GM10248 (cell line): ENCODE results near the gene HPCA.

Experiments used
- CTCF ChIA-PET: fragments of 300-600 bp; sonication (Branson Sonifier 250); formaldehyde crosslinking; extraction: SDS; loops from one replicate; lab custom pipeline; 2021; ENCODE audit warnings: antibody characterized with exemption; lab: Yijun Ruan, JAX
- POLR2A ChIA-PET: fragments of 350-650 bp; sonication (Branson Sonifier 250); formaldehyde crosslinking; extraction: SDS; loops from one replicate; lab custom pipeline; 2020; ENCODE audit warnings: antibody characterized with exemption; lab: Yijun Ruan, JAX
- DNase-seq: peaks from one replicate; pipeline ENCODE4 v3.0.0; 2012; ENCODE audit errors: extremely low spot score
- CTCF ChIP-seq: IDR thresholded peaks from 2 replicates; pipeline ENCODE4 v1.5.1; 2012; ENCODE audit warnings: mild to moderate bottlenecking, low read depth; ENCODE audit errors: extremely low read depth, missing control alignments, control extremely low read depth

Gene HPCA

DNA sequence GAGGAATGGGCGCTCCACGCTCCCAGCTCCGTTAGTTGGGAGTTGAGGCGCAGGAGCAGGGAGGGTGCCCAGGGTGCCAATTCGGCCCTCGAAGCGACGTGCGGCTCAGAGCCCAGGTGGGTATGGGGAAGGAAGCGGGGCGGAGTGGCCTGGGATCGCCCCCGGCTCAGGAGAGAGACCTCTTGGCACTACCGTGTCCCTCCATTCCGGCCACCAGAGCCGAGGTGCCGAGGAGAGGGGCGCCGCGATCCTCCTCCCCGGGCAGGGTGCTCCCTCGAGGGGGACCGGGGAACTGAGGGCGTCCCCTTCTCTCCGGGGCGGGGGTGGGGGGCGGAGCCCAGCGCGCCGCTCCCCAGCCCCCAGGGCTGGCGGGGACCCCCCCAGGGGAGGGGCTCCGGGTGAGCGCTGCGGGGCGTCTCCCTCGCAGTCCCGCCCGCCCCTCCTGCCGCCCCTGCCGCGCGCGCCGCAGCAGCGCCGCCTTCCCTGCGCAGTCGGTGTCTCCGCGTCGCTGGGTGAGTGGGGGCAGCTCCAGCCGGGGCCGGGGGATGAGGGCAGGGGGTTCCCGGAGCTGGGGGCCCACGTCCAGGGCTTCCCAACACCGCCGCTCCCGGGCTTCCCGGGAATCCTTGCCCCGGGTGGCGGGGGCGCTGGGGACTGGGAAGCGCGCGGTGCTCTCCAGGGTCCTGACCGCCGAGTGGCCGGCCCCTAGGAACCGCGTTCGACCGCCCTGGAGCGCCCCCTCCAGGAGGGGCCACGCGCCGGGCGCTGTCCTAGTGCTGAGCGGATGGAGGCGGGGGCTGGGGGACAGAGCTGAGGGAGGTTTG lies at the start of gene HPCA:
Gene HPCA, plus strand, starts transcription at position 488 of the 824 bp plus-strand sequence. CDS start 2,408 bp downstream, outside the sequence.
- TF ChIP-seq CTCF = peak; percentile 59
- POLR2A ChIA-PET = no interaction called here

GRCh38 chr1:32848354-32849063 lies 37.8 kb upstream of the HPCA start:
- peak; percentile 29 for DNase-seq
- POLR2A ChIA-PET = no interaction called here
- CTCF ChIA-PET = interaction anchor here (1.9 kb wide), 1 partner anchor 27 kb away, joined by 4 read pairs; no protein-coding TSS in a partner anchor
- no peak for TF ChIP-seq CTCF

More for the DNA sequence above, at the start of gene HPCA:
- CTCF ChIA-PET = interaction anchor here (0.9 to 3.7 kb wide), 6 partner anchors 10 to 144 kb away, joined by 3 to 28 read pairs (median 4); no protein-coding TSS in a partner anchor
- DNase-seq = peak; percentile 70

GRCh38 chr1:32855861-32856617 lies 30.3 kb upstream of the HPCA start:
- ChIA-PET CTCF (interaction anchor here (0.6 to 1.0 kb wide), 2 partner anchors 11 to 100 kb away, joined by 3 read pairs; no protein-coding TSS in a partner anchor), POLR2A (no interaction called here)
- no peak for DNase-seq
- no peak for TF ChIP-seq CTCF

DNA sequence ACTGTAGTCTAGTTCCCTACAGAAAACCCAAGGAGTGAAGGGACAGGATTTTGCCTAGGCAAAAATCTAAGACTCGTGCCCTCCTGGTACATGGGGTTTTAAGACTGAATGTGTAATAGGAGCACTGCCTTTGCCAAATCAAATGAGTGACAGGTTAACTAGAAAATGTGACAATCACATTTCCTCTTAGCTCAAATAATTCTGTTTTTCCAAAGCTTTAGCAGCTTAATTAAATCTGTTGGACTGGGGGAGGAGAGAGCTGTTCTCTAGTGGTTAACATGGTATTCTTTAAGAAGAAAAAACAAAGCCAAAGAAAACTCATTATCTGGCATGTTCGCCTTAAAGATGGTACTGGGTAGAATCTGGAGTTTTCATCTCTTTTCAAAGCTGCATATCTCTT lies 28.2 kb upstream of the HPCA start:
- TF ChIP-seq CTCF = no peak
- no peak for DNase-seq
- CTCF ChIA-PET = interaction anchor here (0.7 to 4.5 kb wide), 3 partner anchors 11 to 112 kb away, joined by 3 to 18 read pairs (median 3); no protein-coding TSS in a partner anchor
- POLR2A ChIA-PET = no interaction called here

GRCh38 chr1:32858791-32859190 lies 27.5 kb upstream of the HPCA start:
- DNase-seq = no peak
- TF ChIP-seq CTCF = no peak
- ChIA-PET POLR2A (no interaction called here), CTCF (interaction anchor here (0.6 to 5.6 kb wide), 4 partner anchors 9 to 458 kb away, joined by 3 to 35 read pairs (median 11); no protein-coding TSS in a partner anchor)
